K562 (cell line): Measurements from ENCODE around the gene UBXN2A. TPM values are rescaled to one million over a fixed set of nuclear protein-coding genes. Genes with fewer than 3 reads are reported as not detected.
A peak's percentile ranks its signal among the peaks of the same experiment; 100 is the strongest.

Experiments used
- ATAC-seq: fragments of 200-7000 bp; cut with Tn5 transposase; 3 replicates; pipeline ENCODE4 v1.9.1; 2020; ENCODE audit warnings: moderate library complexity
- BruUV-seq: library from RNA; stranded (reverse); fragments of 400-500 nt; replicated peaks from 2 replicates; lab custom pipeline; 2021; lab: Mats Ljungman, UMichigan
- CTCF ChIA-PET: fragments of 300-600 bp; formaldehyde crosslinking; extraction: SDS; loops from one replicate; lab custom pipeline; 2021; ENCODE audit warnings: low intra/inter-chr PET ratio; lab: Yijun Ruan, JAX
- POLR2A ChIA-PET: fragments of 300-600, 350-650 bp; sonication (Branson Sonifier 250); formaldehyde crosslinking; extraction: SDS; loops from one replicate; lab custom pipeline; 2021; ENCODE audit warnings: antibody characterized with exemption, inconsistent platforms; lab: Yijun Ruan, JAX
- DNase-seq, 4 experiments: peaks; one replicate each; pipeline versions ENCODE4 v3.0.0 to v3.0.0-alpha.2; 2011 to 2018; ENCODE audit warnings: low spot score in 3 of 4, mixed read lengths in 3 of 4; ENCODE audit errors: extremely low read depth in 1 of 4
- FAIRE-seq: peaks from 2 replicates; lab custom pipeline; 2011; peaks lifted over from hg19 to GRCh38; lab: Jason Lieb, UNC
- H2AFZ ChIP-seq: 2 replicates; pipeline ENCODE4 v1.6.0; 2011; ENCODE audit warnings: low read depth, low read length, control low read depth, inconsistent platforms
- H3K27ac ChIP-seq: fragments of 200-600 bp; 3 replicates; pipeline ENCODE4 v1.8.0; 2011; ENCODE audit warnings: low read depth, mild to moderate bottlenecking, control low read depth, inconsistent platforms, low read length, moderate library complexity, mixed read lengths; ENCODE audit errors: extremely low read depth
- H3K27me3 ChIP-seq, 2 experiments: fragments of 300-600 bp in 1 of 2; 2 replicates in 1 of 2; 3 replicates in 1 of 2; pipeline versions ENCODE4 v1.6.0 to v1.8.0; 2011; ENCODE audit warnings: inconsistent platforms in 2 of 2, low read length in 2 of 2, mild to moderate bottlenecking in 1 of 2, mixed read lengths in 1 of 2, moderate library complexity in 1 of 2; ENCODE audit not compliant: control insufficient read depth in 2 of 2, insufficient read depth in 2 of 2
- H3K36me3 ChIP-seq: fragments of 300-600 bp; 3 replicates; pipeline ENCODE4 v1.8.0; 2011; ENCODE audit warnings: mild to moderate bottlenecking, low read length, inconsistent platforms; ENCODE audit not compliant: control insufficient read depth, insufficient read depth
- H3K4me1 ChIP-seq, 2 experiments: fragments of 200-600 bp in 1 of 2; replicated peaks in 1 of 2; 2 replicates in 1 of 2; 3 replicates in 1 of 2; pipeline versions ENCODE4 v1.5.1 to v1.8.0; 2011; ENCODE audit warnings: inconsistent platforms in 2 of 2, low read length in 2 of 2, mild to moderate bottlenecking in 1 of 2, mixed read lengths in 1 of 2, moderate library complexity in 1 of 2; ENCODE audit not compliant: control insufficient read depth in 2 of 2, insufficient read depth in 2 of 2
- H3K4me2 ChIP-seq: 2 replicates; pipeline ENCODE4 v1.6.1; 2011; ENCODE audit warnings: low read length, control low read depth, inconsistent platforms, mixed read lengths; ENCODE audit not compliant: insufficient read depth
- H3K4me3 ChIP-seq: fragments of 200-600 bp; sonication (generic), shearing (Covaris generic); 2 replicates; pipeline ENCODE4 v1.5.1; 2016; ENCODE audit warnings: control low read depth, inconsistent platforms
- H3K79me2 ChIP-seq: fragments of 200-600 bp; 3 replicates; pipeline ENCODE4 v1.8.0; 2011; ENCODE audit warnings: low read length, inconsistent platforms; ENCODE audit not compliant: control insufficient read depth, insufficient read depth
- H3K9ac ChIP-seq, 2 experiments: 2 replicates each; pipeline versions ENCODE4 v1.6.0 to v1.6.1; 2011; ENCODE audit warnings: low read depth in 2 of 2, low read length in 2 of 2, control low read depth in 1 of 2, inconsistent platforms in 1 of 2, mild to moderate bottlenecking in 1 of 2, mixed read lengths in 1 of 2; ENCODE audit not compliant: insufficient read depth in 1 of 2
- H3K9me1 ChIP-seq: one replicate; pipeline ENCODE4 v1.6.0; 2011; ENCODE audit warnings: inconsistent platforms, mild to moderate bottlenecking, low read length, moderate library complexity; ENCODE audit not compliant: control insufficient read depth, insufficient read depth
- H3K9me3 ChIP-seq: replicated peaks from 2 replicates; pipeline ENCODE4 v1.5.1; 2011; ENCODE audit warnings: low read depth, low read length, inconsistent platforms; ENCODE audit not compliant: control insufficient read depth, insufficient read depth
- H4K20me1 ChIP-seq: replicated peaks from 2 replicates; pipeline ENCODE4 v1.6.1; 2011; ENCODE audit warnings: low read length, inconsistent platforms, mixed read lengths; ENCODE audit not compliant: control insufficient read depth, insufficient read depth
- ARID1B ChIP-seq: fragments of 450-650 bp; IDR thresholded peaks from 2 replicates; pipeline ENCODE4 v1.6.1; 2016; ENCODE audit warnings: antibody characterized with exemption, mild to moderate bottlenecking, inconsistent platforms
- EP400 ChIP-seq: fragments of 450-650 bp; IDR thresholded peaks from 2 replicates; pipeline ENCODE4 v1.6.1; 2017; ENCODE audit warnings: antibody characterized with exemption, mild to moderate bottlenecking, moderate library complexity
- ETS2 ChIP-seq: IDR thresholded peaks from 2 replicates; pipeline ENCODE4 v1.6.1; 2016; ENCODE audit warnings: borderline replicate concordance, missing genetic modification characterization, mild to moderate bottlenecking, moderate library complexity, missing compliant biosample characterization; ENCODE audit not compliant: poor library complexity, severe bottlenecking
- HDAC1 ChIP-seq, 2 experiments: fragments of 450-650 bp; IDR thresholded peaks; 2 replicates each; pipeline ENCODE4 v1.6.1; 2016 to 2017; ENCODE audit warnings: inconsistent platforms in 1 of 2, mild to moderate bottlenecking in 1 of 2, moderate library complexity in 1 of 2
- PML ChIP-seq: IDR thresholded peaks from 2 replicates; pipeline ENCODE4 v1.6.1; 2012; ENCODE audit warnings: low read length, inconsistent platforms
- ZBTB40 ChIP-seq, 2 experiments: fragments of 450-650 bp in 1 of 2; sonication (generic) in 1 of 2; formaldehyde crosslinking in 1 of 2; IDR thresholded peaks; 2 replicates each; pipeline versions ENCODE4 v1.7.1 to v1.9.0; 2016 to 2022; ENCODE audit warnings: inconsistent platforms in 1 of 2, mild to moderate bottlenecking in 1 of 2, missing genetic modification reagents in 1 of 2
- WGBS: fragments of 100-300 bp; shearing (Covaris generic); methylation state at CpG from one replicate; pipeline ENCODE4 v1.1.6; 2016; ENCODE audit warnings: low coverage, mixed read lengths; ENCODE audit not compliant: insufficient coverage; ENCODE audit errors: missing lambda C conversion rate; 5-methylcytosine and 5-hydroxymethylcytosine counted together
- in situ Hi-C: fragments of 300-500 bp; cut with MboI; formaldehyde crosslinking; loops from 4 replicates; pipeline ENCODE4 v1.15.0; 2018; ENCODE audit warnings: inconsistent platforms, mixed read lengths
- intact Hi-C: fragments of 100-400 bp; cut with micrococcal nuclease; formaldehyde crosslinking; loops from 2 replicates; pipeline ENCODE4 v1.14.2; 2022
- polyA plus RNA-seq, 8 experiments: library from polyadenylated mRNA; depleted of rRNA in 4 of 8; stranded (reverse) in 5 of 8; unstranded in 3 of 8; fragments of >200 nt; fragmentation: Nextera tagmentation in 2 of 8; fragmentation: Illumina TruSeq in 1 of 8; extraction: Ambion mirVana in 2 of 8; extraction: Trizol in 1 of 8; gene quantifications; 2 replicates each; pipeline versions ENCODE4 v1.2.1 to v1.2.3, GENCODE V29; 2011 to 2014; ENCODE audit warnings: inconsistent platforms in 1 of 8, missing spikeins in 1 of 8
- total RNA-seq, 7 experiments: library from RNA; depleted of rRNA in 6 of 7; stranded (reverse); fragments of >200 nt in 6 of 7; fragmentation: Illumina TruSeq in 2 of 7; extraction: Trizol in 2 of 7; gene quantifications; 2 replicates each; pipeline versions ENCODE4 v1.2.1 to v1.2.3, GENCODE V29; 2011 to 2021; ENCODE audit warnings: low replicate concordance in 1 of 7

The UBXN2A gene
- total and polyA plus RNA-seq, 9 of the 15 experiments (the other 6 are each of a cell fraction or from before 2014, with no cell fraction given) = 3.4 to 25.6 (median 16.0) TPM

- DNase-seq (peak in 3 of 4 experiments; percentile 14 to 71 (median 37)), ATAC-seq (peak; percentile 56), FAIRE-seq (peak; percentile 32)
- ChIA-PET CTCF (interaction anchor here (2.8 kb wide), 1 partner anchor 159 kb away, joined by 10 read pairs; the partner anchor contains the start of gene TP53I3), POLR2A (interaction anchor here (0.7 to 3.0 kb wide), 13 partner anchors 9 to 469 kb away, joined by 3 to 15 read pairs (median 4); partner anchors contain the start of genes TP53I3, UBXN2A and WDCP)
- WGBS = 0% methylated on average over 13 of the region's 13 CpGs
- Histone ChIP-seq H3K9me1 (no peaks in the 10 kb centered on the region), H3K9me3 (no peaks in the 10 kb centered on the region; the same call in 1 of the 2 replicates), H4K20me1 (no peaks in the 10 kb centered on the region), H3K27me3 (no peaks in the 10 kb centered on the region), H3K79me2 (peaks cover 79% of the 10 kb centered on the region), H3K4me3 (peak overlapping the region; percentile 86), H3K36me3 (peaks cover 7% of the 10 kb centered on the region; the same call in 1 of the 3 replicates), H2AFZ (peak overlapping the region; percentile 89), H3K4me1 (peaks cover 3 to 21% of the 10 kb centered on the region in 2 experiments; a peak in 3 of 5 replicates), H3K27ac (peak overlapping the region; percentile 96), H3K4me2 (peak overlapping the region; percentile 97), H3K9ac (peak overlapping the region; percentile 94 to 100)
- intact Hi-C loops (loop anchor here (2.0 to 5.0 kb wide), 3 partner anchors 98 to 159 kb away; partner anchors contain the start of genes SF3B6 and TP53I3), in situ Hi-C loops (no loop called here)
- TSS peak; percentile 44 for BruUV-seq
- TF ChIP-seq HDAC1 (IDR thresholded peaks at IDR 0.05) = peak in 1 of 2 experiments; percentile 8; a peak in 1 of 4 replicates
- peak; percentile 21; the same call in 1 of the 2 replicates for TF ChIP-seq PML
- 0 out of 2 replicates have a peak, but pooled peaks have one; percentile 23 for TF ChIP-seq ZBTB40 (IDR thresholded peaks at IDR 0.05)
- TF ChIP-seq ZBTB40 (CRISPR knock-in tag; IDR thresholded peaks at IDR 0.05) = no peak
- no peak for TF ChIP-seq ETS2 (tag)
- TF ChIP-seq ARID1B = 0 out of 2 replicates have a peak, but pooled peaks have one; percentile 7
- 0 out of 2 replicates have a peak, but pooled peaks have one; percentile 10 for TF ChIP-seq EP400
Measured at GRCh38 chr2:23925702-23926289, 14.5 kb upstream of the UBXN2A start.
